ENCODE measurements around the gene RBM41. TPM values are rescaled to one million over a fixed set of nuclear protein-coding genes. Genes with fewer than 3 reads are reported as not detected.

RBM41 gene
- total RNA-seq, result 10.5 and 14.0 TPM in 2 replicates

GRCh38 chrX:107118322-107119147 lies at the start of gene RBM41:
RBM41 (minus strand) TSS chrX:107118822; CDS start chrX:107118773, 49 bp downstream.

Other genes with a start within 250 kb of the RBM41 start
- gene RIPPLY1, start 215.5 kb downstream of the RBM41 start, total RNA-seq, result not detected in 2 replicates
- not detected in 2 replicates for gene CLDN2, start 198.4 kb downstream of the RBM41 start, total RNA-seq
- 23.5 and 24.4 TPM in 2 replicates for gene MORC4, start 118.6 kb downstream of the RBM41 start, total RNA-seq
- gene NUP62CL, start 87.6 kb upstream of the RBM41 start, total RNA-seq, result 0.32 TPM in 1 of 2 replicates, not detected in the other
- gene DNAAF6, start 87.8 kb upstream of the RBM41 start, total RNA-seq, result not detected in 2 replicates